OCI-LY3 (cell line): Measurements from ENCODE around the gene ARSA.

ENCODE experiments used
- EZH2phosphoT487 ChIP-seq: fragments of 200-600 bp; shearing (Covaris generic); IDR thresholded peaks from 2 replicates; pipeline ENCODE4 v1.6.1; 2018; ENCODE audit warnings: antibody characterized with exemption, mixed run types, low read depth
- TF ChIP-seq, protein P1 (sequence below): fragments of 200-600, 300-600 bp; sonication (generic); IDR thresholded peaks from 2 replicates; pipeline ENCODE4 v1.5.1; 2014; ENCODE audit warnings: antibody characterized with exemption, low read length, low read depth

GRCh38 chr22:50676661-50677492 is 48.9 kb upstream of the ARSA start:
- TF ChIP-seq, protein P1, sequence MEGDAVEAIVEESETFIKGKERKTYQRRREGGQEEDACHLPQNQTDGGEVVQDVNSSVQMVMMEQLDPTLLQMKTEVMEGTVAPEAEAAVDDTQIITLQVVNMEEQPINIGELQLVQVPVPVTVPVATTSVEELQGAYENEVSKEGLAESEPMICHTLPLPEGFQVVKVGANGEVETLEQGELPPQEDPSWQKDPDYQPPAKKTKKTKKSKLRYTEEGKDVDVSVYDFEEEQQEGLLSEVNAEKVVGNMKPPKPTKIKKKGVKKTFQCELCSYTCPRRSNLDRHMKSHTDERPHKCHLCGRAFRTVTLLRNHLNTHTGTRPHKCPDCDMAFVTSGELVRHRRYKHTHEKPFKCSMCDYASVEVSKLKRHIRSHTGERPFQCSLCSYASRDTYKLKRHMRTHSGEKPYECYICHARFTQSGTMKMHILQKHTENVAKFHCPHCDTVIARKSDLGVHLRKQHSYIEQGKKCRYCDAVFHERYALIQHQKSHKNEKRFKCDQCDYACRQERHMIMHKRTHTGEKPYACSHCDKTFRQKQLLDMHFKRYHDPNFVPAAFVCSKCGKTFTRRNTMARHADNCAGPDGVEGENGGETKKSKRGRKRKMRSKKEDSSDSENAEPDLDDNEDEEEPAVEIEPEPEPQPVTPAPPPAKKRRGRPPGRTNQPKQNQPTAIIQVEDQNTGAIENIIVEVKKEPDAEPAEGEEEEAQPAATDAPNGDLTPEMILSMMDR: no peak
- TF ChIP-seq EZH2phosphoT487: no peak
